ENCODE measurements around the gene ADTRP. TPM values are rescaled to one million over a fixed set of nuclear protein-coding genes. Genes with fewer than 3 reads are reported as not detected.

The ADTRP gene
- total RNA-seq, 1 donor from 2014 or later: 0.90 TPM

- DNase-seq (ENCODE audit: low read depth in 2 of 2): no peak
Measured at GRCh38 chr6:11727998-11728961, 50.3 kb downstream of the ADTRP start.

GRCh38 chr6:11727346-11727997 lies 51.1 kb downstream of the ADTRP start:
- DNase-seq (ENCODE audit: low read depth in 2 of 2): no peak

GRCh38 chr6:11724286-11724685 lies 54.3 kb downstream of the ADTRP start:
- no peak for DNase-seq (ENCODE audit: low read depth in 2 of 2)

GRCh38 chr6:11722805-11723631 lies 55.6 kb downstream of the ADTRP start:
- DNase-seq (ENCODE audit: low read depth in 2 of 2): no peak

GRCh38 chr6:11722220-11722619 lies 56.4 kb downstream of the ADTRP start:
- no peak for DNase-seq (ENCODE audit: low read depth in 2 of 2)

- DNase-seq (ENCODE audit: low read depth in 2 of 2): no peak
Measured at GRCh38 chr6:11718463-11718862, 60.1 kb downstream of the ADTRP start.

GRCh38 chr6:11718031-11718430 lies 60.6 kb downstream of the ADTRP start:
- DNase-seq (ENCODE audit: low read depth in 2 of 2): no peak

GRCh38 chr6:11714798-11715285 lies 63.8 kb downstream of the ADTRP start:
- no peak for DNase-seq (ENCODE audit: low read depth in 2 of 2)

- DNase-seq (ENCODE audit: low read depth in 2 of 2): no peak
Measured at GRCh38 chr6:11714116-11714797, 64.3 kb downstream of the ADTRP start.

GRCh38 chr6:11712760-11713159 lies 65.8 kb downstream of the ADTRP start:
- DNase-seq (ENCODE audit: low read depth in 2 of 2): no peak

- no peak for DNase-seq (ENCODE audit: low read depth in 2 of 2)
Measured at GRCh38 chr6:11711984-11712711, 66.5 kb downstream of the ADTRP start.

- no peak for DNase-seq (ENCODE audit: low read depth in 2 of 2)
Measured at GRCh38 chr6:11711003-11711983, 67.3 kb downstream of the ADTRP start.

- DNase-seq (ENCODE audit: low read depth in 2 of 2): peak in 1 of 2 donors; percentile 8
Measured at GRCh38 chr6:11710311-11710761, 68.3 kb downstream of the ADTRP start.

GRCh38 chr6:11706171-11706570 lies 72.4 kb downstream of the ADTRP start:
- DNase-seq (ENCODE audit: low read depth in 2 of 2): no peak

GRCh38 chr6:11705483-11705882 lies 73.1 kb downstream of the ADTRP start:
- DNase-seq (ENCODE audit: low read depth in 2 of 2): no peak

GRCh38 chr6:11705069-11705468 lies 73.5 kb downstream of the ADTRP start:
- DNase-seq (ENCODE audit: low read depth in 2 of 2): no peak

- DNase-seq (ENCODE audit: low read depth in 2 of 2): no peak
Measured at GRCh38 chr6:11703725-11704124, 74.9 kb downstream of the ADTRP start.

- DNase-seq (ENCODE audit: low read depth in 2 of 2): peak in 1 of 2 donors; percentile 46
Measured at GRCh38 chr6:11702500-11703130, 76.0 kb downstream of the ADTRP start.

GRCh38 chr6:11702089-11702488 lies 76.5 kb downstream of the ADTRP start:
- DNase-seq (ENCODE audit: low read depth in 2 of 2): no peak
